NOMO-1 treated with DMSO at 0.1 percent for 48 hours (cell line): ENCODE data around the gene CALHM1.
"Not testable (repeated sequence)": the region's sequence is repeated elsewhere in the genome, so short reads cannot be mapped to it uniquely, and the experiment has no call there.

Source experiments
- DNase-seq: peaks from one replicate; lab custom pipeline; 2025; ENCODE audit not compliant: unreplicated experiment; lab: John Stamatoyannopoulos, UW

CALHM1 gene

GRCh38 chr10:103458720-103459119 lies at the start of gene CALHM1:
TSS of gene CALHM1 (minus strand) at chr10:103458900. CDS start at chr10:103458751, 149 bp downstream.
- DNase-seq = peak; percentile 13

- DNase-seq = no peak
Observed at GRCh38 chr10:103507235-103508191, 48.8 kb upstream of the CALHM1 start.

- DNase-seq = no peak
Observed at GRCh38 chr10:103506061-103506460, 47.4 kb upstream of the CALHM1 start.

- DNase-seq = peak; percentile 23
Observed at GRCh38 chr10:103504181-103504783, 45.6 kb upstream of the CALHM1 start.

GRCh38 chr10:103503777-103504176 lies 45.1 kb upstream of the CALHM1 start:
- not testable (repeated sequence) for DNase-seq

- DNase-seq = no peak
Observed at GRCh38 chr10:103502849-103503660, 44.4 kb upstream of the CALHM1 start.

GRCh38 chr10:103501186-103501585 lies 42.5 kb upstream of the CALHM1 start:
- no peak for DNase-seq

- DNase-seq = no peak
Observed at GRCh38 chr10:103500481-103500880, 41.8 kb upstream of the CALHM1 start.

- DNase-seq = no peak
Observed at GRCh38 chr10:103499881-103500280, 41.2 kb upstream of the CALHM1 start.

- no peak for DNase-seq
Observed at GRCh38 chr10:103498936-103499638, 40.4 kb upstream of the CALHM1 start.

- DNase-seq = no peak
Observed at GRCh38 chr10:103497161-103497915, 38.6 kb upstream of the CALHM1 start.

- no peak for DNase-seq
Observed at GRCh38 chr10:103495321-103495720, 36.6 kb upstream of the CALHM1 start.

GRCh38 chr10:103493916-103494877 lies 35.5 kb upstream of the CALHM1 start:
- no peak for DNase-seq

GRCh38 chr10:103493362-103493915 lies 34.7 kb upstream of the CALHM1 start, which contains the start of gene NEURL1:
TSS of gene NEURL1 (plus strand) at chr10:103493705. CDS start at chr10:103494388, 683 bp downstream.
- DNase-seq = peak; percentile 0

GRCh38 chr10:103492655-103493261 lies 34.1 kb upstream of the CALHM1 start:
- no peak for DNase-seq

GRCh38 chr10:103491729-103492364 lies 33.1 kb upstream of the CALHM1 start:
- DNase-seq = no peak

- DNase-seq = no peak
Observed at GRCh38 chr10:103490986-103491314, 32.2 kb upstream of the CALHM1 start.

- no peak for DNase-seq
Observed at GRCh38 chr10:103487410-103487708, 28.7 kb upstream of the CALHM1 start.
